ENCODE measurements around the gene MRPL11. TPM values are rescaled to one million over a fixed set of nuclear protein-coding genes. Genes with fewer than 3 reads are reported as not detected.

The MRPL11 gene
- total and polyA plus RNA-seq, 2 of the 13 experiments (the other 11 are each of a cell fraction or from before 2014, with no cell fraction given) = 72.9 to 176 TPM

DNA sequence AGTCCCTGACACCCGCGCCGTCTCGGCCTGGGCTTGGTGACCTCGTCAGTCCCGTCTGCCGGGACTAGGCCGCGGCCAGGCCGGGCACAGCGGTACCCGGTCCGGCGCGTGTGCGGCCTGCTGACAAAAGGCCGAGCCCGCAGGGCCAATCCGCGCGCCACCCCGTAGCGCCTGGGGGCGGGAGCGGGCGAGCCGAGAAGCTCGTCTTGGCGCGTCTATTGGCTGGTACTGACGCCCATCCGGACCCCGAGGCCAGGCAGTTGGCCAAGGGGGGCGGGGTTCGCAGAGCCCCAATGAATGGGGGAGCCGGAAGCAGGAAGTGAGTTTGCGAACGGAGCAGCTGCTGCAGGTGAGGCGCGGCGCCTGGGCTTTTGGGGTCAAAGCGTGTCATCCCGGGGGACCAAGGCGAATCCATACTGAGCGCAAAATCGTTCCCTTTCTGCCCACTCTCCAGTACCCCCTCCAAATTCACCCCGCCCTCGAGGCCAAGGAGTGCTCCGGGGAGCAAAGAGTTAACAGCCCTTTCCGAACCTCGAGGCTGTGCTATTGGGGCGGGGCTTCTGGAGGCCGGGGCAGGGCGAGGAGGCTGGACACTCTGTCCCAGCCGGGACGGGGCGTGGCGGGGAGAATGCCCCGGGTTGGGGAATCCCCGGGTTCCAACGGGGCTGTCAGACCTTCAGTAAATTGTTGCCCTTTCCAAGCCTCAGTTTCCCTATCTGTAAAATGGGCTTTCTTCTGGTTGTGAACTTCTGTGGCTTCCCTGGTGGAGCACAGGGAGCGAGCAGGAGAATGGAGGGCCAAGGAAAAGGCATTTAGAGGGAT is 41.7 kb upstream of the MRPL11 start, which contains the start of gene DPP3 (continued):
- TF ChIP-seq CSRNP2 (CRISPR knock-in tag; conservative IDR thresholded peaks at IDR 0.05; ENCODE audit: low read depth) (no peak), ARNTL (CRISPR knock-in tag; IDR thresholded peaks at IDR 0.05) (peak; percentile 91), NFE2 (CRISPR knock-in tag; IDR thresholded peaks at IDR 0.05) (no peak), NCOA2 (CRISPR knock-in tag; IDR thresholded peaks at IDR 0.05) (no peak; the same call in 1 of the 2 replicates), RBM22 (optimal IDR thresholded peaks at IDR 0.05; ENCODE audit: low read length) (no peak), FOXJ3 (CRISPR knock-in tag; IDR thresholded peaks at IDR 0.05; ENCODE audit: borderline replicate concordance) (no peak), PRMT3 (CRISPR knock-in tag; IDR thresholded peaks at IDR 0.05; ENCODE audit: borderline replicate concordance, low read depth) (peak; percentile 80; the same call in 1 of the 2 replicates), MAFG (CRISPR knock-in tag; IDR thresholded peaks at IDR 0.05) (no peak), KLF16 (CRISPR knock-in tag; IDR thresholded peaks at IDR 0.05) (peak in 1 of 2 experiments; percentile 92; a peak in 2 of 4 replicates), ZKSCAN8 (CRISPR knock-in tag; IDR thresholded peaks at IDR 0.05; ENCODE audit: borderline replicate concordance) (no peak), ZSCAN31 (CRISPR knock-in tag; IDR thresholded peaks at IDR 0.05; ENCODE audit: low read depth) (peak; percentile 88; the same call in 1 of the 2 replicates), ISL2 (CRISPR knock-in tag; IDR thresholded peaks at IDR 0.05) (no peak; the same call in 1 of the 2 replicates), TARDBP (CRISPR knock-in tag; IDR thresholded peaks at IDR 0.05) (no peak), POLR2A (IDR thresholded peaks at IDR 0.05; ENCODE audit: insufficient read depth in 1 of 2, low read depth in 2 of 2, low read length in 2 of 2) (peak; percentile 85 to 93)
- TF ChIP-seq, protein P1, sequence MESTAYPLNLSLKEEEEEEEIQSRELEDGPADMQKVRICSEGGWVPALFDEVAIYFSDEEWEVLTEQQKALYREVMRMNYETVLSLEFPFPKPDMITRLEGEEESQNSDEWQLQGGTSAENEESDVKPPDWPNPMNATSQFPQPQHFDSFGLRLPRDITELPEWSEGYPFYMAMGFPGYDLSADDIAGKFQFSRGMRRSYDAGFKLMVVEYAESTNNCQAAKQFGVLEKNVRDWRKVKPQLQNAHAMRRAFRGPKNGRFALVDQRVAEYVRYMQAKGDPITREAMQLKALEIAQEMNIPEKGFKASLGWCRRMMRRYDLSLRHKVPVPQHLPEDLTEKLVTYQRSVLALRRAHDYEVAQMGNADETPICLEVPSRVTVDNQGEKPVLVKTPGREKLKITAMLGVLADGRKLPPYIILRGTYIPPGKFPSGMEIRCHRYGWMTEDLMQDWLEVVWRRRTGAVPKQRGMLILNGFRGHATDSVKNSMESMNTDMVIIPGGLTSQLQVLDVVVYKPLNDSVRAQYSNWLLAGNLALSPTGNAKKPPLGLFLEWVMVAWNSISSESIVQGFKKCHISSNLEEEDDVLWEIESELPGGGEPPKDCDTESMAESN (CRISPR knock-in tag; conservative IDR thresholded peaks at IDR 0.05) = peak; percentile 77

Data from HepG2 (cell line).